Stimulated activated CD8-positive, alpha-beta memory T cell treated with anti-CD3 and anti-CD28 coated beads, Interleukin-4, amount 100 ng/mL, for 4 hours (primary cell): ENCODE results near the gene EBP.
"Not testable (repeated sequence)": the region's sequence is repeated elsewhere in the genome, so short reads cannot be mapped to it uniquely, and the experiment has no call there.

Experiments used
- DNase-seq, 2 donors: peaks; one replicate each; pipeline ENCODE4 v3.0.0-alpha.2; 2020; ENCODE audit warnings: low read depth in 2 of 2, low spot score in 1 of 2

Gene EBP

DNA sequence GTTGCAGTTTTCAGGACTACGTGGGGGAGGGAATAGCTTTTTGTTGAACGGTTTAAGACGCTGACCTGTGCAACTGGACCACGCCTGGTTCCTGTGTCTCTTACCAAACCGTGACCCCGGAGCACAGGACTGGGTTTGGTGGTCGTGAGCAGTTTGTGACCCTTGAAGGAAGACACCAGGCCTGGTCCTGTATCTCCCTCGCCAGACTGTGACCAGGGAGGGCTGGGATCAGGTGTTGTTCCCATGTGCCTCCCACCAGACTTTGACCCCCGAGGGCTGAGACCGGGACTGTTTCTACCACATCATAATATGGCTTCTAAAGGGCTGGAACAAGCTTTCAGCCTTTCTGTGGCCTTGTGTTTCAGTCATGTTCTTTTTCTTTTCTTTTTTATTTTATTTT, 683 bp downstream of the EBP start:
- no peak for DNase-seq

DNA sequence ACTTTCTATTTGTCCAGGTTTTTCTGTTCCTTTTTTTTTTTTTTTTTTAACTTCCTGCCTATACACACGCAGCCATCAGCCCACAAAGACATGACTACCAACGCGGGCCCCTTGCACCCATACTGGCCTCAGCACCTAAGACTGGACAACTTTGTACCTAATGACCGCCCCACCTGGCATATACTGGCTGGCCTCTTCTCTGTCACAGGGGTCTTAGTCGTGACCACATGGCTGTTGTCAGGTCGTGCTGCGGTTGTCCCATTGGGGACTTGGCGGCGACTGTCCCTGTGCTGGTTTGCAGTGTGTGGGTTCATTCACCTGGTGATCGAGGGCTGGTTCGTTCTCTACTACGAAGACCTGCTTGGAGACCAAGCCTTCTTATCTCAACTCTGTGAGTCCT, 2.1 kb downstream of the EBP start:
- DNase-seq, result no peak

DNA sequence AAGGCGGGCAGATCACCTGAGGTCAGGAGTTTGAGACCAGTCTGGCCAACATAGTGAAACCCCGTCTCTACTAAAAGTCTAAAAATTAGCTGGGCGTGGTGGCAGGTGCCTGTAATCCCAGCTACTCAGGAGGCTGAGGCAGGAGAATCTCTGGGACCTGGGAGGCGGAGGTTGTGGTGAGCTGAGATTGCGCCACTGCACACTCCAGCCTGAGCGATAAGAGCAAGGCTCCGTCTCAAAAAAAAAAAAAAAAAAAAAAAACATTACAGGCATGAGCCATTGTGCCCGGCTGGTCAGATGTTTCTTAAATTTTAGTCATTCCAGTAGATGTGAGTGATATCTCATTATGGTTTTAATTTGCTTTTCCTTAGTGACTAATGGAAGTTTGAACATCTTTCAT, 4.2 kb downstream of the EBP start:
- DNase-seq, result not testable (repeated sequence)

GRCh38 chrX:48530736-48531135, 9.1 kb downstream of the EBP start:
- no peak for DNase-seq

DNA sequence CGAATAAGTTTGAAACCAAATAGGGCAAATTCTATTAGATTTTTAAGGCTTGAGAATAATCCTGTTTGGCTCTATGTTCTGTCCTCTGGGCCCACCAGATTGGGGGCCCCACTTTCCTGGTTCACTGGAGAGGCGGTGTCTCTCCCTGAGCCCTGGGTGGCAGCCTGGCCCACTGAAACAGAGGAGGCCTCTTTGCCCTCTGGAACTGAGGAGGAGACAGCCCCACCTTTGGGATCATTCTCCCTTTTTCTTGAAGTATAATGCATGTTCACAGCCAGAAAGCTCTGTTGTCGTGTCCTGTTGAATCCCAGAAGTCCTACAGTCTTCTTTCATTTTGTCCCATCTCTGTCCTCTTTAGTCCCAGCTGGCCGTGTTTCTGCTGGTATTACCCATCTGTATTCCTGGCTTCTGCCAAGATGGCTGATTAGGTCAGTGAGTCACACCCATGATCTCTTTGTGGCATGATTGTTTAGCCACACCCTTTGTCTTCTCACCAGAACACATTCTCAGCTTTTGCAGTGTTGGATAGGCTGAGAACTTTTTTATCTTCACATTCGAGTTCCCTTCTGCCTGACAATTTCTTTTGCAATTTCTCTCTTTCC, 9.9 kb downstream of the EBP start:
- no peak for DNase-seq

- no peak for DNase-seq
These were observed 10.6 kb downstream of the EBP start for GRCh38 chrX:48532161-48532560.

- DNase-seq, result no peak
These were observed 11.6 kb downstream of the EBP start for GRCh38 chrX:48533165-48533564.

- no peak for DNase-seq
These were observed 17.2 kb downstream of the EBP start for GRCh38 chrX:48538641-48539344.

DNA sequence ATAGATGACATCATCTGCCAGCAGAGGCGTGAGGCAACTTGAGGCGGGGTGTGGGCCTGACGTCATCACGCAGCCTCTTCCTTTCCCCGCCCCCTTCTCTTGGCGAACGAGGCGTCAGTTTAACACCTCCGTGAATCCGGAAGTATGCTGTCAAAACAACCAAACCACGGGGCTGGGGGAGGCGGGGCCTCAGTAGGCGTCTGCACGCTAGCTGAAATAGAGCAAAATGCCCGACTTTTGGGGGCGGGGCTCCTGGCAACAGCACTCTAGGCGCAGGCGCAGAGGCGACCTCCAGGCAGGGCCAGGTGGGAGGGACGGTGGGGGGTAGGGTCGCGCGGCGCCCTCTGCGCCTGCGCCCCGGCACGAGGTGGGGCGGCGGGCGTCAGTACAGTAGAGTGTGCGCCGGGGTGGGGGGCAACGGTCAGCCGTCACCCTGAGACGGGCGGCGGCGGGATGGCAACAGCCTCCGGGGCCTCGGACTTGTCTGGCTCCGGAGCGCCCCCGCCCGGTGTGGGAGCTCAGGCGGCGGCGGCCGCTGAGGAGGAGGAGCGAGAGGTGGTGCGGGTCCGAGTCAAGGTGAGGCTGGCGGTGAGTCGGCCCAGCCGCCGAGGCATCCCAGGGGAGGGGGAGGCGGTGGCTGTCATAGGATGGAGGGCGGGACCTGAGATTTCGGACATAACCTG, 17.9 kb downstream of the EBP start, which contains the start of gene TBC1D25:
TSS of gene TBC1D25 (plus strand) at position 370 of the 683 bp plus-strand sequence. CDS start at position 454, 84 bp downstream.
- peak; percentile 86 to 96 for DNase-seq

DNA sequence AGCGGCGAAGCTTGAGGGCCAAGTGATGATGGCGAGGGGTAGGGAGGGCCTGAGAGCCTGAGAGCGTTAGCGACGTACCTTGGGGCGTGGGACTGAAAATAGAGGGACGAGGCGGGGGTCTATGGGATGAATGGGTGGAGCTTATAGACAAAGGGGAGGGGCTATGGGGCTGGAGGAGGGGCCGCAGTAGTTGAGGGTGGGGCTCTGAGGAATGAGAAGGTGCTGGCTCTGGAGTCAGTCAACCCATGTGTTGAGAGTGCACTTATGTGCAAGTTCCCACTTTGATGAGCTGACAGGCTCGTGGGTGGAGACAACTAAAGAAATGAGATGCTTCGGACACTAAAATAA, 18.4 kb downstream of the EBP start:
- peak; percentile 7 to 12 for DNase-seq

DNA sequence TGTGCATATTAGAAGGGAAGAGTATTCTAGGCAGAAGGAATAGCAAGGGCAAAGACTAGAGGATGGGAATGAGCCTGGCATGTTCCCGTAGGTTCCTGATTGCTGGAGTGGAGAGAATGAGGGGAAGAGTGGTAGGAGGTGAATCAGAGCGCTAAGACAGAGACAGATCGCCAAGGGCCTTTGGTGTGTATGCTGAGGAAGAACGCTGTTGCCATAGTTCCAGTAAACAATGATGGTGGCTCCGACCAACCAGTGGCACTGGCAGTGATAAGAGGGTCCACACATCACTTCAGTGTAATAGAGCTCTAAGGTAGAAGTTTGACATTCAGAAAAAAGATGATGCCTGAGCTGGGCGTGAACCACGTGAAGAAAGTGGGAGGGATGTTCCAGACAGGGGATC, 18.9 kb downstream of the EBP start:
- DNase-seq, result no peak

GRCh38 chrX:48541140-48541814, 19.7 kb downstream of the EBP start:
- no peak for DNase-seq

GRCh38 chrX:48548871-48549270, 27.3 kb downstream of the EBP start:
- no peak for DNase-seq

- DNase-seq, result not testable (repeated sequence)
These were observed 34.2 kb downstream of the EBP start for GRCh38 chrX:48555731-48556325.

DNA sequence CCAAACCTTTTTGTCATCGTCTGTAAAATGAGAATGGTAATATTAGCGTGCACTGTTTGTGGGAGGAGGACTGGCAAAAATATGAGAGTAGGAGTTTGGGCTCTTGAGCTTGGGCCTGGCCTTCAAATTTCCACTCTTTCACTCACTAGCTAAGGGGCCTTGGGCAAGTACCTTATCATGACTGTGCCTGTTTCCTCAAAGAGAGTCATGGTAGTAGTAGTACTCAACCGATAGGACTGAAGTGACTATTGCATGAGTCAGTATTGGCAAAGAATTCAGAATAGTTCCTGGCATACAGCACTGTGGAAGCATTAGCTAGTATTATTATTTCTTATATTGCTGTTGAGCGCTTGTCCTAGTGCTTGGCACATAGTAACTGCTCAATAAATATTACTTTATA, 36.7 kb downstream of the EBP start:
- DNase-seq, result no peak

DNA sequence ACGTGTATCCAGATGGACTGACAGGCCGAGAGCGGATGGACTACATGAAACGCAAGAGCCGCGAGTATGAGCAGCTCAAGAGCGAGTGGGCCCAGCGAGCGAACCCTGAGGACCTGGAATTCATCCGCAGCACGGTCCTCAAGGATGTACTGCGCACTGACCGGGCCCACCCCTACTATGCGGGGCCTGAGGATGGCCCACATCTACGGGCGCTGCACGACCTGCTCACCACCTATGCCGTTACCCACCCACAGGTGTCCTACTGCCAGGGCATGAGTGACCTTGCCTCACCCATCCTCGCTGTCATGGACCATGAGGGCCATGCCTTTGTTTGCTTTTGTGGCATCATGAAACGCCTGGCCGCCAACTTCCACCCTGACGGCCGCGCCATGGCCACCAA, 38.0 kb downstream of the EBP start:
- no peak for DNase-seq

DNA sequence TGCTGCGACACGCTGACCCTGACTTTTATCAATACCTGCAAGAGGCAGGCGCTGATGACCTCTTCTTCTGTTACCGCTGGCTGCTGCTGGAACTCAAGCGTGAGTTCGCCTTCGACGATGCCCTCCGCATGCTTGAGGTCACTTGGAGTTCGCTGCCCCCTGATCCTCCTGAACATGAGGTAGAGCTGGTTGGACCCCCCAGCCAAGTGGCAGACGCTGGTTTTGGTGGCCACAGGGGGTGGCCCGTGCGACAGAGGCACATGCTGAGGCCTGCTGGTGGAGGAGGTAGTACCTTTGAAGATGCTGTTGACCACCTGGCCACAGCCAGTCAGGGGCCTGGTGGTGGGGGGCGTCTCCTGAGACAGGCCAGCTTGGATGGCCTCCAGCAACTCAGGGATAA, 38.4 kb downstream of the EBP start:
- no peak for DNase-seq

DNA sequence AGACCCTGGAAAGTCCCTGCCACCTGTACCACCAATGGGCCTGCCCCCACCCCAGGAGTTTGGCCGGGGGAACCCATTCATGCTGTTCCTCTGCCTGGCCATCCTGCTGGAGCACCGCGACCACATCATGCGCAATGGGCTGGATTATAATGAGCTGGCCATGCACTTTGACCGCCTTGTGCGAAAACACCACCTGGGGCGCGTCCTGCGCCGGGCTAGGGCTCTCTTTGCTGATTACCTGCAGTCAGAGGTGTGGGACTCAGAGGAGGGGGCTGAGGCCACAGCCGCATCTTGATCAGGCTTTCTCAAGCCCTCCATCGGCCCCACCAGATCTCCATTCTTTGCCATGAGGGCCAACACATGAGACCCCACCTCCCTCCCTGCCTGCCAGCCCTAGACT, 39.1 kb downstream of the EBP start:
- no peak for DNase-seq

DNA sequence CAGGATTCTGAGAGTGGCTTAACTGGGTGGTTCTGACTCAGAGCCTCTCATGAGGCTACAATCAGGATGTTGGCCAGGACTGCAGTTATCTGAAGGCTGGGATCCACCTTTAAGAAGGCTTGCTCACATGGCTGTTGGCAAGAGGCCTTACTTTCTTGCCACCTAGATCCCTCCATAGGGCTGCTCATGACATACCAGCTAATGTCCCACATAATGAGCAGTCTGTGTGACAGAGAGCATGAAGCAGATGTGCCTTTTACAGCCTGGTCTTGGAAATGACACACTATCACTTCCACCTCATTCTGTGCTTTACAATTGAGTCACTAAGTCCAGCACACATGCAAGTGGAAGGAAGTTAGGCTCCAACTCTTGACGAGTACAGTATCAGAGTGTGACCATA, 48.4 kb downstream of the EBP start:
- no peak for DNase-seq

DNA sequence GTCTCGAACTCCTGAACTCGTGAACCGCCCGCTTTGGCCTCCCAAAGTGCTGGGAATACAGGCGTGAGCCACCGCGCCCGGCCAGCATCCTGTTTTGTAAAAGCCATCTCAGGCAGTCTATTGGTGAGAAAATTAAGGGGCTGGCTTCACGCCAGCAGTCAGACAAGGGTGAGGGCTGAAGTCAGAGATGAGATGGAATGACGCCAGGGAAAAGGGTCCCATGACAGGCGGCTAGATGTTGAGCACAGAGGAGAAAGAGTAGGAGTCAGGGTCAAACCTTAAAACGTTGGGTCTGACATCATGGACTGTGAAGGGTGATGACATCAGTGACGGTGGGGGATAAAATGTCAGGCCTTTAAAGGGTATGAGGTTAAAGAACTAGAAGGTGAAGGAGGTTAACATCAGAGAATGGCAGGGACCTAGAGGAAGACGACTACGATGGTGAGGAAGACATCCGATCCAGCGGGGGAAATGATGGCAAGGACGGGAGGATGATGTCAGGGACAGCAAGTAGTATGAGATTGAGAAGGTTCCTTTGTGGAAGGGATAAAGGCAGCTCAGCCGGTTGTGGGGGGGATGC, 52.2 kb downstream of the EBP start:
- no peak for DNase-seq
